Vagina (tissue), 2 donors: ENCODE data around the gene NFIB.

Experiments
- CTCF ChIP-seq, 3 experiments: fragments of 450-650 bp in 2 of 3; fragments of 200-600 bp in 1 of 3; sonication (generic) in 1 of 3; IDR thresholded peaks; one replicate each; pipeline ENCODE4 v1.5.1; 2017 to 2019; ENCODE audit warnings: antibody characterized with exemption in 3 of 3, mild to moderate bottlenecking in 2 of 3, moderate library complexity in 2 of 3
- POLR2A ChIP-seq, 2 donors: fragments of 450-650 bp; IDR thresholded peaks; one replicate each; pipeline ENCODE4 v1.6.1; 2017; ENCODE audit warnings: antibody characterized with exemption in 2 of 2, mild to moderate bottlenecking in 2 of 2, moderate library complexity in 2 of 2
- POLR2AphosphoS5 ChIP-seq, 2 donors: sonication (generic); formaldehyde crosslinking; IDR thresholded peaks; one replicate each; pipeline ENCODE4 v1.9.0; 2017; ENCODE audit warnings: antibody characterized with exemption in 2 of 2, mild to moderate bottlenecking in 2 of 2, low read depth in 1 of 2; ENCODE audit not compliant: insufficient read depth in 1 of 2

- no peak for TF ChIP-seq POLR2A (IDR thresholded peaks at IDR 0.05)
- no peak for TF ChIP-seq CTCF (IDR thresholded peaks at IDR 0.05)
- no peak for TF ChIP-seq POLR2AphosphoS5 (IDR thresholded peaks at IDR 0.05; ENCODE audit: insufficient read depth in 1 of 2, low read depth in 1 of 2)
Observed at GRCh38 chr9:14281136-14281795, 32.7 kb downstream of the NFIB start.
